ENCODE measurements around the gene RAC3. TPM values are rescaled to one million over a fixed set of nuclear protein-coding genes. Genes with fewer than 3 reads are reported as not detected.

RAC3 gene
- total RNA-seq, 1 experiment from 2014 or later: 84.8 TPM

GRCh38 chr17:81996232-81996756, 35.2 kb upstream of the RAC3 start:
- H3K79me2 ChIP-seq (ENCODE audit: insufficient read depth, low read length): no peaks in the 10 kb centered on the region
- H3T11ph ChIP-seq (ENCODE audit: low read length): no peak overlapping the region
- H3K4ac ChIP-seq (ENCODE audit: low read depth, low read length): no peak overlapping the region
- no peak overlapping the region for H2AFZ ChIP-seq (ENCODE audit: low read length)
- no peak overlapping the region for H3K18ac ChIP-seq (ENCODE audit: insufficient read length, low read depth, low read length)
- H2BK120ac ChIP-seq (ENCODE audit: low read depth, low read length, poor library complexity, severe bottlenecking): no peak overlapping the region
- H4K8ac ChIP-seq (replicated peaks; ENCODE audit: insufficient read length, low read depth, low read length): no peak overlapping the region
- no peak overlapping the region for H3K14ac ChIP-seq (ENCODE audit: insufficient read depth, low read length)
- H2BK20ac ChIP-seq (ENCODE audit: low read depth, low read length, poor library complexity, severe bottlenecking): no peak overlapping the region
- no peak overlapping the region for H4K91ac ChIP-seq (ENCODE audit: insufficient read length, low read depth, low read length)
- H2AK5ac ChIP-seq (ENCODE audit: insufficient read length, low read length): no peak overlapping the region
- Mint-ChIP-seq H3K4me3 (no peak overlapping the region), H3K4me1 (peaks cover 11 to 26% of the 10 kb centered on the region in 2 experiments), H3K27me3 (ENCODE audit: low read depth) (no peaks in the 10 kb centered on the region), H3K27ac (peak overlapping the region; percentile 36 to 87 (median 49); a peak in 4 of 7 replicates), H3K9me3 (no peaks in the 10 kb centered on the region), H3K36me3 (ENCODE audit: insufficient read depth in 1 of 3, low read depth in 3 of 3) (peaks cover 0 to 9% (median 9%) of the 10 kb centered on the region in 3 experiments; a peak in 6 of 7 replicates)
- H3K4me2 ChIP-seq (ENCODE audit: insufficient read depth, insufficient read length, low read length): no peak overlapping the region
- H3K27me3 ChIP-seq (ENCODE audit: insufficient read depth, low read length): no peaks in the 10 kb centered on the region
- H3K9me3 ChIP-seq (ENCODE audit: control insufficient read depth, low read depth, low read length): no peaks in the 10 kb centered on the region
- H4K5ac ChIP-seq (ENCODE audit: insufficient read length, low read depth, low read length): no peak overlapping the region
- no peak for DNase-seq
- WGBS (ENCODE audit: extremely low coverage, insufficient read length, low lambda C conversion rate): no CpG with 5 or more reads among the region's 28 CpGs
- no peak for TF ChIP-seq CTCF (conservative IDR thresholded peaks at IDR 0.05)
- no peak overlapping the region for H3K27ac ChIP-seq (ENCODE audit: insufficient read length, low read depth, low read length)
- H4K20me1 ChIP-seq (ENCODE audit: control insufficient read depth, insufficient read depth, insufficient read length): no peaks in the 10 kb centered on the region
- H2BK12ac ChIP-seq (ENCODE audit: insufficient read length, low read depth, low read length): no peak overlapping the region
- no peak overlapping the region for H2BK15ac ChIP-seq (ENCODE audit: low read depth, low read length)
- H2BK5ac ChIP-seq (ENCODE audit: insufficient read length, low read length): no peak overlapping the region
- no peaks in the 10 kb centered on the region for H3K23me2 ChIP-seq (ENCODE audit: insufficient read length, low read depth, low read length, poor library complexity, severe bottlenecking)
- H3K9ac ChIP-seq (ENCODE audit: extremely low read depth, insufficient read length, low read length): no peak overlapping the region
- no peaks in the 10 kb centered on the region for H3K79me1 ChIP-seq (ENCODE audit: insufficient read depth, low read depth, low read length, poor library complexity, severe bottlenecking)
- no peaks in the 10 kb centered on the region; the same call in 1 of the 2 replicates for H3K4me1 ChIP-seq (ENCODE audit: insufficient read depth, low read length)
- no peak overlapping the region for H3K23ac ChIP-seq (ENCODE audit: insufficient read length, low read depth, low read length)
- H3K56ac ChIP-seq (ENCODE audit: insufficient read length, low read depth, low read length): no peak overlapping the region

Measured in H9 (cell line).